ENCODE data around the gene AKT3. TPM values are rescaled to one million over a fixed set of nuclear protein-coding genes. Genes with fewer than 3 reads are reported as not detected.
A peak's percentile ranks its signal among the peaks of the same experiment; 100 is the strongest.

Gene AKT3
- total RNA-seq, 1 experiment from 2014 or later, result 18.7 TPM

DNA sequence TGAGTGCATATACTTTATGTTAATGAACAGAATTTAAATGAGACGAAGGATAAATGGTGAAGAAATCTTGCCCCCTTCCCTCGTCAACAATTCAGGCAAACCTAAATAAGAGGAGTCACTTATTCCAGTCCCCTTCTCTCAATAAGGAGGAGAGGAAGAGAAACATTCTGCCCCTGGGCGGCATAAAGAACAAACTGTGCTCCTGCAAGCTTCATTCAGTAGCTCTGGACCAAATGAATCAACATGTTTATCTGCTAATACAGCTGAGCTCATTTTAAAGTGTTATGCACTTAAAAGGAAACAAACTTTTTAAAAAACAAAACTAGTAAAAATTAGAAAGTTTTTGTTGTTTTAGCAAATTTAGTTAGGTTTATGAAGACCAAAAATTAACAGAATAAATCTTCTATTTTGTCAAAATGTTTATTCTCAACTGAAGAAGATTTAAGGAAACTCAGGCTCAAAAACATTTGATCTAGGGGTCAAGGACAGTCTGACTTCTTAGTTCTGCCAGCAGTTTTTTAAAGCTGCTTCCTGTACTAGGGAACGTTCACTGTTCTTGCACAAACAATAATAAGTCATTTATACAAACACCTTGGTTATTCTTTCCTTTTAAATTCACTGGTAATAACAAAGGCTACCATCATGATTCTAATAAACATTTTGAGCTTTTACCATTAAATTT, 58.3 kb downstream of the AKT3 start:
- DNase-seq (no peak), ATAC-seq (no peak)
- no TSS peak for BruUV-seq (replicated peaks)
- TF ChIP-seq, protein P1, sequence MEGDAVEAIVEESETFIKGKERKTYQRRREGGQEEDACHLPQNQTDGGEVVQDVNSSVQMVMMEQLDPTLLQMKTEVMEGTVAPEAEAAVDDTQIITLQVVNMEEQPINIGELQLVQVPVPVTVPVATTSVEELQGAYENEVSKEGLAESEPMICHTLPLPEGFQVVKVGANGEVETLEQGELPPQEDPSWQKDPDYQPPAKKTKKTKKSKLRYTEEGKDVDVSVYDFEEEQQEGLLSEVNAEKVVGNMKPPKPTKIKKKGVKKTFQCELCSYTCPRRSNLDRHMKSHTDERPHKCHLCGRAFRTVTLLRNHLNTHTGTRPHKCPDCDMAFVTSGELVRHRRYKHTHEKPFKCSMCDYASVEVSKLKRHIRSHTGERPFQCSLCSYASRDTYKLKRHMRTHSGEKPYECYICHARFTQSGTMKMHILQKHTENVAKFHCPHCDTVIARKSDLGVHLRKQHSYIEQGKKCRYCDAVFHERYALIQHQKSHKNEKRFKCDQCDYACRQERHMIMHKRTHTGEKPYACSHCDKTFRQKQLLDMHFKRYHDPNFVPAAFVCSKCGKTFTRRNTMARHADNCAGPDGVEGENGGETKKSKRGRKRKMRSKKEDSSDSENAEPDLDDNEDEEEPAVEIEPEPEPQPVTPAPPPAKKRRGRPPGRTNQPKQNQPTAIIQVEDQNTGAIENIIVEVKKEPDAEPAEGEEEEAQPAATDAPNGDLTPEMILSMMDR (conservative IDR thresholded peaks at IDR 0.05; ENCODE audit: low read depth, low read length), result no peak
- no peak for TF ChIP-seq EZH2phosphoT487 (IDR thresholded peaks at IDR 0.05; ENCODE audit: borderline replicate concordance, low read length)
- TF ChIP-seq EZH2 (IDR thresholded peaks at IDR 0.05; ENCODE audit: low read length, unreplicated experiment), result no peak
- no peaks in the 10 kb centered on the region for H3K36me3 ChIP-seq (ENCODE audit: low read depth, low read length)
- H2AFZ ChIP-seq (ENCODE audit: low read length), result no peak overlapping the region
- H4K20me1 ChIP-seq (ENCODE audit: low read length), result no peaks in the 10 kb centered on the region
- H3K4me2 ChIP-seq (ENCODE audit: low read length), result no peak overlapping the region
- H3K4me1 ChIP-seq (ENCODE audit: insufficient read depth, low read length), result peaks cover 10% of the 10 kb centered on the region
- H3K27me3 ChIP-seq (ENCODE audit: low read length), result no peaks in the 10 kb centered on the region
- ChIA-PET CTCF (interaction anchor here (0.7 kb wide), 1 partner anchor 25 kb away, joined by 4 read pairs; no protein-coding TSS in a partner anchor), POLR2A (ENCODE audit: unreplicated experiment) (no interaction called here)
- H3K9me3 ChIP-seq (ENCODE audit: low read length), result no peaks in the 10 kb centered on the region
- no peaks in the 10 kb centered on the region for H3F3A ChIP-seq (ENCODE audit: low read length, unreplicated experiment)
- no peak overlapping the region for H3K27ac ChIP-seq (ENCODE audit: low read length)
- no peak overlapping the region for H3K9ac ChIP-seq (ENCODE audit: low read length)
- intact Hi-C loops (cut with micrococcal nuclease), result no loop called here
- H3K79me2 ChIP-seq (ENCODE audit: low read length), result no peaks in the 10 kb centered on the region
- H3K9me2 ChIP-seq (replicated peaks; ENCODE audit: low read length), result no peaks in the 10 kb centered on the region
- no peak overlapping the region for H3K4me3 ChIP-seq (ENCODE audit: low read length)

DNA sequence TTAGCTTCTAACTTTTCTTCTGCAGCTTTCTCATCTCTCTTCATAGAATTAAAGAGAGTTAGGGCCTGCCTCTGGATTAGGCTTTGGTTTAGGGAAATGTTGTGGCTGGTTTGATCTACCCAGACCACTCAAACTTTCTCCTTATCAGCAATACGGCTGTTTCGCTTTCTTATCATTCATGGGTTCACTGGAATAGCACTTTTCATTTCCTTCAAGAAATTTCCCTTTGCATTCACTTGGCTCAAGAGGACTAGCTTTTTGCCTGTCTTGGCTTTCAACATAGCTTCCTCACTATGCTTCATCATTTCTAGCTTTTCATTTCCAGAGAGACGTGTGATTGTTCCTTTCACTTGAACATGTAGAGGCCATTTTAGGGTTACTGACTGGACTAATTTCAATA, 59.6 kb downstream of the AKT3 start:
- DNase-seq (no peak), ATAC-seq (no peak)
- H3K27ac ChIP-seq (ENCODE audit: low read length), result no peak overlapping the region
- no peaks in the 10 kb centered on the region for H3K36me3 ChIP-seq (ENCODE audit: low read depth, low read length)
- no peaks in the 10 kb centered on the region for H3K9me2 ChIP-seq (replicated peaks; ENCODE audit: low read length)
- TF ChIP-seq EZH2 (IDR thresholded peaks at IDR 0.05; ENCODE audit: low read length, unreplicated experiment) (no peak), EZH2phosphoT487 (IDR thresholded peaks at IDR 0.05; ENCODE audit: borderline replicate concordance, low read length) (no peak)
- TF ChIP-seq, protein P1 (conservative IDR thresholded peaks at IDR 0.05; ENCODE audit: low read depth, low read length), result no peak
- no peak overlapping the region for H3K4me3 ChIP-seq (ENCODE audit: low read length)
- no peaks in the 10 kb centered on the region for H3F3A ChIP-seq (ENCODE audit: low read length, unreplicated experiment)
- ChIA-PET POLR2A (ENCODE audit: unreplicated experiment) (no interaction called here), CTCF (no interaction called here)
- no peak overlapping the region for H2AFZ ChIP-seq (ENCODE audit: low read length)
- no peaks in the 10 kb centered on the region for H4K20me1 ChIP-seq (ENCODE audit: low read length)
- intact Hi-C loops (cut with micrococcal nuclease), result no loop called here
- H3K9ac ChIP-seq (ENCODE audit: low read length), result no peak overlapping the region
- H3K4me2 ChIP-seq (ENCODE audit: low read length), result no peak overlapping the region
- peaks cover 19% of the 10 kb centered on the region for H3K4me1 ChIP-seq (ENCODE audit: insufficient read depth, low read length)
- H3K9me3 ChIP-seq (ENCODE audit: low read length), result no peaks in the 10 kb centered on the region
- no peaks in the 10 kb centered on the region for H3K27me3 ChIP-seq (ENCODE audit: low read length)
- no peaks in the 10 kb centered on the region for H3K79me2 ChIP-seq (ENCODE audit: low read length)
- no TSS peak for BruUV-seq (replicated peaks)

DNA sequence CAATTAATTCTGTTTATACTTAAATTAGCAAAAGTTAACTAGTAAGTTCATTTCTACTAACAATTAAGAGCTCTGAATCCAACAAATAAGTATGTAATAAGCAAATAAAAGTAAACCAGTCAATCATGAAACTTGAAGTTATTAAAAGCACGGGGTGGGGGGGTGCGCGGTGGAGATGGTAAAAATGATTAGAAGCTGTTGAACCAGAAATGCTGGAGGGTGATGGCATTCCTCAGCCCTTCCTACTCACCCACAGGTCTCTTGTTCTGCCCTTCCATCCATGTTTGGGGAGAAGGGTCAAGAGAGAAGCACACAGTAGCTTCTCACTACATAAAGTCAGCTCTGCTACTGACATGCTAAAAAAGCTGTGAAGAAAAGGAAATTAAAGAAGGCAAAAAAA, 63.5 kb downstream of the AKT3 start:
- Histone ChIP-seq H3K9ac (ENCODE audit: low read length) (no peak overlapping the region), H3K9me2 (replicated peaks; ENCODE audit: low read length) (no peaks in the 10 kb centered on the region), H3K27ac (ENCODE audit: low read length) (0 out of 2 replicates have a peak overlapping the region, but pooled peaks have one; percentile 4), H3K9me3 (ENCODE audit: low read length) (no peaks in the 10 kb centered on the region), H3K36me3 (ENCODE audit: low read depth, low read length) (no peaks in the 10 kb centered on the region), H3K79me2 (ENCODE audit: low read length) (no peaks in the 10 kb centered on the region), H3K4me2 (ENCODE audit: low read length) (peak overlapping the region; percentile 36), H3K27me3 (ENCODE audit: low read length) (no peaks in the 10 kb centered on the region), H3F3A (ENCODE audit: low read length, unreplicated experiment) (no peaks in the 10 kb centered on the region), H3K4me3 (ENCODE audit: low read length) (no peak overlapping the region), H2AFZ (ENCODE audit: low read length) (no peak overlapping the region), H4K20me1 (ENCODE audit: low read length) (no peaks in the 10 kb centered on the region), H3K4me1 (ENCODE audit: insufficient read depth, low read length) (peaks cover 19% of the 10 kb centered on the region)
- intact Hi-C loops (cut with micrococcal nuclease), result no loop called here
- DNase-seq (peak; percentile 65), ATAC-seq (peak; percentile 29; the same call in 1 of the 2 replicates)
- no peak for TF ChIP-seq EZH2 (IDR thresholded peaks at IDR 0.05; ENCODE audit: low read length, unreplicated experiment)
- TF ChIP-seq, protein P1 (conservative IDR thresholded peaks at IDR 0.05; ENCODE audit: low read depth, low read length), result no peak
- TF ChIP-seq EZH2phosphoT487 (IDR thresholded peaks at IDR 0.05; ENCODE audit: borderline replicate concordance, low read length), result no peak
- CTCF ChIA-PET, result interaction anchor here (1.0 kb wide), 1 partner anchor 12 kb away, joined by 3 read pairs; no protein-coding TSS in a partner anchor
- POLR2A ChIA-PET (ENCODE audit: unreplicated experiment), result no interaction called here
- BruUV-seq (replicated peaks), result no TSS peak
